ENCODE measurements around the gene TTLL9. TPM values are rescaled to one million over a fixed set of nuclear protein-coding genes. Genes with fewer than 3 reads are reported as not detected.

The TTLL9 gene
- total and polyA plus RNA-seq, 8 donors: 0.15 to 0.43 (median 0.18) TPM; not detected in 5

GRCh38 chr20:31975874-31976273 lies 105.4 kb downstream of the TTLL9 start:
- H3K4me3 ChIP-seq: no peak overlapping the region
- TF ChIP-seq POLR2AphosphoS5 (IDR thresholded peaks at IDR 0.05) (no peak), EP300 (IDR thresholded peaks at IDR 0.05) (no peak)
- no peak overlapping the region for H3K27ac ChIP-seq
- no peaks in the 10 kb centered on the region for H3K36me3 ChIP-seq
- no peaks in the 10 kb centered on the region for H3K4me1 ChIP-seq
- no peaks in the 10 kb centered on the region for H3K9me3 ChIP-seq
- peaks cover 0 to 42% (median 11%) of the 10 kb centered on the region in 3 donors for H3K27me3 ChIP-seq
- WGBS, 5 donors: 81 to 93% (median 87%) methylated on average over 2 of the region's 2 CpGs
- no peak for DNase-seq
- intact Hi-C loops (cut with DNase I; ENCODE audit: low total_unique reads): no loop called here

GRCh38 chr20:31977080-31977479 lies 106.6 kb downstream of the TTLL9 start:
- H3K9me3 ChIP-seq: no peaks in the 10 kb centered on the region
- H3K4me3 ChIP-seq: no peak overlapping the region
- intact Hi-C loops (cut with DNase I; ENCODE audit: low total_unique reads): no loop called here
- TF ChIP-seq EP300 (IDR thresholded peaks at IDR 0.05) (no peak), POLR2A (IDR thresholded peaks at IDR 0.05) (no peak), CTCF (IDR thresholded peaks at IDR 0.05) (no peak), POLR2AphosphoS5 (IDR thresholded peaks at IDR 0.05) (no peak)
- no peak overlapping the region for H3K27ac ChIP-seq
- 75 to 85% (median 82%) methylated on average over 4 of the region's 4 CpGs for WGBS, 5 donors
- no peak for DNase-seq
- peaks cover 0 to 42% (median 11%) of the 10 kb centered on the region in 3 donors for H3K27me3 ChIP-seq
- H3K4me1 ChIP-seq: no peaks in the 10 kb centered on the region
- H3K36me3 ChIP-seq: no peaks in the 10 kb centered on the region

GRCh38 chr20:31979713-31980426 lies 109.4 kb downstream of the TTLL9 start:
- peaks cover 0 to 31% (median 7%) of the 10 kb centered on the region in 3 donors for H3K27me3 ChIP-seq
- no peak overlapping the region for H3K27ac ChIP-seq
- TF ChIP-seq EP300 (IDR thresholded peaks at IDR 0.05): no peak
- TF ChIP-seq CTCF (IDR thresholded peaks at IDR 0.05): no peak
- TF ChIP-seq POLR2AphosphoS5 (IDR thresholded peaks at IDR 0.05): no peak
- TF ChIP-seq POLR2A (IDR thresholded peaks at IDR 0.05): no peak
- no peaks in the 10 kb centered on the region for H3K9me3 ChIP-seq
- WGBS, 5 donors: 61 to 63% (median 62%) methylated on average over 6 of the region's 6 CpGs
- H3K4me3 ChIP-seq: no peak overlapping the region
- intact Hi-C loops (cut with DNase I; ENCODE audit: low total_unique reads): no loop called here
- no peaks in the 10 kb centered on the region for H3K36me3 ChIP-seq
- no peaks in the 10 kb centered on the region for H3K4me1 ChIP-seq
- DNase-seq: no peak

GRCh38 chr20:31981784-31982183 lies 111.3 kb downstream of the TTLL9 start:
- no peaks in the 10 kb centered on the region for H3K4me1 ChIP-seq
- no peak overlapping the region for H3K27ac ChIP-seq
- no peaks in the 10 kb centered on the region for H3K36me3 ChIP-seq

More at GRCh38 chr20:31981784-31982183, 111.3 kb downstream of the TTLL9 start:
- intact Hi-C loops (cut with DNase I; ENCODE audit: low total_unique reads): no loop called here
- Histone ChIP-seq H3K27me3 (peaks cover 0 to 26% (median 0%) of the 10 kb centered on the region in 3 donors), H3K4me3 (no peak overlapping the region), H3K9me3 (no peaks in the 10 kb centered on the region)
- WGBS, 5 donors: 67 to 79% (median 77%) methylated on average over 2 of the region's 2 CpGs
- no peak for DNase-seq
- TF ChIP-seq CTCF (IDR thresholded peaks at IDR 0.05): no peak

Measured in stomach (tissue), 9 donors.